ENCODE measurements around the gene GPATCH2L. TPM values are rescaled to one million over a fixed set of nuclear protein-coding genes. Genes with fewer than 3 reads are reported as not detected.

The GPATCH2L gene
- total and polyA plus RNA-seq, 2 experiments from 2014 or later = 19.6 to 94.4 TPM

GRCh38 chr14:76253111-76253510, 101.4 kb downstream of the GPATCH2L start:
- H2AFZ ChIP-seq = no peak overlapping the region
- DNase-seq (ENCODE audit: low spot score) (no peak), ATAC-seq (no peak)
- Mint-ChIP-seq H3K4me1 (peaks cover 17% of the 10 kb centered on the region), H3K36me3 (ENCODE audit: low read depth) (no peaks in the 10 kb centered on the region), H3K4me3 (no peak overlapping the region), H3K9me3 (no peaks in the 10 kb centered on the region; the same call in 2 of the 3 replicates), H3K27me3 (ENCODE audit: insufficient read depth, low read depth, poor library complexity) (peaks cover 1% of the 10 kb centered on the region), H3K27ac (no peak overlapping the region)
- H3K27me3 ChIP-seq (ENCODE audit: insufficient read depth) = no peaks in the 10 kb centered on the region
- H3F3A ChIP-seq (replicated peaks; ENCODE audit: low read depth) = no peaks in the 10 kb centered on the region
- TF ChIP-seq, protein P1, sequence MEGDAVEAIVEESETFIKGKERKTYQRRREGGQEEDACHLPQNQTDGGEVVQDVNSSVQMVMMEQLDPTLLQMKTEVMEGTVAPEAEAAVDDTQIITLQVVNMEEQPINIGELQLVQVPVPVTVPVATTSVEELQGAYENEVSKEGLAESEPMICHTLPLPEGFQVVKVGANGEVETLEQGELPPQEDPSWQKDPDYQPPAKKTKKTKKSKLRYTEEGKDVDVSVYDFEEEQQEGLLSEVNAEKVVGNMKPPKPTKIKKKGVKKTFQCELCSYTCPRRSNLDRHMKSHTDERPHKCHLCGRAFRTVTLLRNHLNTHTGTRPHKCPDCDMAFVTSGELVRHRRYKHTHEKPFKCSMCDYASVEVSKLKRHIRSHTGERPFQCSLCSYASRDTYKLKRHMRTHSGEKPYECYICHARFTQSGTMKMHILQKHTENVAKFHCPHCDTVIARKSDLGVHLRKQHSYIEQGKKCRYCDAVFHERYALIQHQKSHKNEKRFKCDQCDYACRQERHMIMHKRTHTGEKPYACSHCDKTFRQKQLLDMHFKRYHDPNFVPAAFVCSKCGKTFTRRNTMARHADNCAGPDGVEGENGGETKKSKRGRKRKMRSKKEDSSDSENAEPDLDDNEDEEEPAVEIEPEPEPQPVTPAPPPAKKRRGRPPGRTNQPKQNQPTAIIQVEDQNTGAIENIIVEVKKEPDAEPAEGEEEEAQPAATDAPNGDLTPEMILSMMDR (conservative IDR thresholded peaks at IDR 0.05; ENCODE audit: low read depth in 2 of 2) = peak in 1 of 2 experiments; percentile 17; a peak in 1 of 4 replicates
- TF ChIP-seq, protein P2, sequence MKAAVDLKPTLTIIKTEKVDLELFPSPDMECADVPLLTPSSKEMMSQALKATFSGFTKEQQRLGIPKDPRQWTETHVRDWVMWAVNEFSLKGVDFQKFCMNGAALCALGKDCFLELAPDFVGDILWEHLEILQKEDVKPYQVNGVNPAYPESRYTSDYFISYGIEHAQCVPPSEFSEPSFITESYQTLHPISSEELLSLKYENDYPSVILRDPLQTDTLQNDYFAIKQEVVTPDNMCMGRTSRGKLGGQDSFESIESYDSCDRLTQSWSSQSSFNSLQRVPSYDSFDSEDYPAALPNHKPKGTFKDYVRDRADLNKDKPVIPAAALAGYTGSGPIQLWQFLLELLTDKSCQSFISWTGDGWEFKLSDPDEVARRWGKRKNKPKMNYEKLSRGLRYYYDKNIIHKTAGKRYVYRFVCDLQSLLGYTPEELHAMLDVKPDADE (IDR thresholded peaks at IDR 0.05) = no peak
- no peak overlapping the region for H3K4me2 ChIP-seq
- H3K9me2 ChIP-seq (ENCODE audit: insufficient read depth) = peaks cover 2% of the 10 kb centered on the region; the same call in 1 of the 2 replicates
- no peak overlapping the region for H3K27ac ChIP-seq (ENCODE audit: low read depth)
- no peak overlapping the region for H3K4me3 ChIP-seq
- no peaks in the 10 kb centered on the region for H3K79me2 ChIP-seq (replicated peaks; ENCODE audit: insufficient read depth)
- H3K4me1 ChIP-seq (ENCODE audit: insufficient read depth) = peaks cover 5% of the 10 kb centered on the region
- no peaks in the 10 kb centered on the region for H3K36me3 ChIP-seq (ENCODE audit: insufficient read depth)
- no peaks in the 10 kb centered on the region for H4K20me1 ChIP-seq (replicated peaks; ENCODE audit: insufficient read depth)

- Histone ChIP-seq H3K79me2 (replicated peaks; ENCODE audit: insufficient read depth) (no peaks in the 10 kb centered on the region), H3K27me3 (ENCODE audit: insufficient read depth) (no peaks in the 10 kb centered on the region), H2AFZ (no peak overlapping the region), H3K4me2 (no peak overlapping the region), H3K4me1 (ENCODE audit: insufficient read depth) (peaks cover 4% of the 10 kb centered on the region), H3K4me3 (no peak overlapping the region), H3F3A (replicated peaks; ENCODE audit: low read depth) (no peaks in the 10 kb centered on the region), H3K36me3 (ENCODE audit: insufficient read depth) (no peaks in the 10 kb centered on the region), H3K27ac (ENCODE audit: low read depth) (no peak overlapping the region), H4K20me1 (replicated peaks; ENCODE audit: insufficient read depth) (no peaks in the 10 kb centered on the region), H3K9me2 (ENCODE audit: insufficient read depth) (peaks cover 2% of the 10 kb centered on the region; the same call in 1 of the 2 replicates)
- H3K27ac Mint-ChIP-seq = no peak overlapping the region
- H3K36me3 Mint-ChIP-seq (ENCODE audit: low read depth) = no peaks in the 10 kb centered on the region
- ATAC-seq = no peak
- DNase-seq (ENCODE audit: low spot score) = no peak
- H3K4me3 Mint-ChIP-seq = no peak overlapping the region
- H3K9me3 Mint-ChIP-seq = no peaks in the 10 kb centered on the region; the same call in 2 of the 3 replicates
- H3K27me3 Mint-ChIP-seq (ENCODE audit: insufficient read depth, low read depth, poor library complexity) = peaks cover 3% of the 10 kb centered on the region
- H3K4me1 Mint-ChIP-seq = peaks cover 4% of the 10 kb centered on the region
- TF ChIP-seq, protein P3, sequence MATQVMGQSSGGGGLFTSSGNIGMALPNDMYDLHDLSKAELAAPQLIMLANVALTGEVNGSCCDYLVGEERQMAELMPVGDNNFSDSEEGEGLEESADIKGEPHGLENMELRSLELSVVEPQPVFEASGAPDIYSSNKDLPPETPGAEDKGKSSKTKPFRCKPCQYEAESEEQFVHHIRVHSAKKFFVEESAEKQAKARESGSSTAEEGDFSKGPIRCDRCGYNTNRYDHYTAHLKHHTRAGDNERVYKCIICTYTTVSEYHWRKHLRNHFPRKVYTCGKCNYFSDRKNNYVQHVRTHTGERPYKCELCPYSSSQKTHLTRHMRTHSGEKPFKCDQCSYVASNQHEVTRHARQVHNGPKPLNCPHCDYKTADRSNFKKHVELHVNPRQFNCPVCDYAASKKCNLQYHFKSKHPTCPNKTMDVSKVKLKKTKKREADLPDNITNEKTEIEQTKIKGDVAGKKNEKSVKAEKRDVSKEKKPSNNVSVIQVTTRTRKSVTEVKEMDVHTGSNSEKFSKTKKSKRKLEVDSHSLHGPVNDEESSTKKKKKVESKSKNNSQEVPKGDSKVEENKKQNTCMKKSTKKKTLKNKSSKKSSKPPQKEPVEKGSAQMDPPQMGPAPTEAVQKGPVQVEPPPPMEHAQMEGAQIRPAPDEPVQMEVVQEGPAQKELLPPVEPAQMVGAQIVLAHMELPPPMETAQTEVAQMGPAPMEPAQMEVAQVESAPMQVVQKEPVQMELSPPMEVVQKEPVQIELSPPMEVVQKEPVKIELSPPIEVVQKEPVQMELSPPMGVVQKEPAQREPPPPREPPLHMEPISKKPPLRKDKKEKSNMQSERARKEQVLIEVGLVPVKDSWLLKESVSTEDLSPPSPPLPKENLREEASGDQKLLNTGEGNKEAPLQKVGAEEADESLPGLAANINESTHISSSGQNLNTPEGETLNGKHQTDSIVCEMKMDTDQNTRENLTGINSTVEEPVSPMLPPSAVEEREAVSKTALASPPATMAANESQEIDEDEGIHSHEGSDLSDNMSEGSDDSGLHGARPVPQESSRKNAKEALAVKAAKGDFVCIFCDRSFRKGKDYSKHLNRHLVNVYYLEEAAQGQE (IDR thresholded peaks at IDR 0.05; ENCODE audit: unreplicated experiment) = no peak
- TF ChIP-seq POLR2AphosphoS5 (IDR thresholded peaks at IDR 0.05; ENCODE audit: low read depth) (no peak), JUNB (IDR thresholded peaks at IDR 0.05; ENCODE audit: unreplicated experiment) (no peak), EZH2 (IDR thresholded peaks at IDR 0.05; ENCODE audit: low read depth, unreplicated experiment) (no peak), ZNF331 (CRISPR knock-in tag; IDR thresholded peaks at IDR 0.05; ENCODE audit: low read depth) (no peak), EZH2phosphoT487 (IDR thresholded peaks at IDR 0.05; ENCODE audit: unreplicated experiment) (no peak)
- TF ChIP-seq, protein P1 (conservative IDR thresholded peaks at IDR 0.05; ENCODE audit: low read depth in 2 of 2) = no peak
Observed at GRCh38 chr14:76256545-76256944, 104.8 kb downstream of the GPATCH2L start.

Data from GM23338 (cell line).